ENCODE measurements around the gene RGS1. TPM values are rescaled to one million over a fixed set of nuclear protein-coding genes. Genes with fewer than 3 reads are reported as not detected.

RGS1 gene, protein sequence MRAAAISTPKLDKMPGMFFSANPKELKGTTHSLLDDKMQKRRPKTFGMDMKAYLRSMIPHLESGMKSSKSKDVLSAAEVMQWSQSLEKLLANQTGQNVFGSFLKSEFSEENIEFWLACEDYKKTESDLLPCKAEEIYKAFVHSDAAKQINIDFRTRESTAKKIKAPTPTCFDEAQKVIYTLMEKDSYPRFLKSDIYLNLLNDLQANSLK
- total RNA-seq (ENCODE audit: unreplicated experiment) = not detected
- long read RNA-seq = 0 reads

DNA sequence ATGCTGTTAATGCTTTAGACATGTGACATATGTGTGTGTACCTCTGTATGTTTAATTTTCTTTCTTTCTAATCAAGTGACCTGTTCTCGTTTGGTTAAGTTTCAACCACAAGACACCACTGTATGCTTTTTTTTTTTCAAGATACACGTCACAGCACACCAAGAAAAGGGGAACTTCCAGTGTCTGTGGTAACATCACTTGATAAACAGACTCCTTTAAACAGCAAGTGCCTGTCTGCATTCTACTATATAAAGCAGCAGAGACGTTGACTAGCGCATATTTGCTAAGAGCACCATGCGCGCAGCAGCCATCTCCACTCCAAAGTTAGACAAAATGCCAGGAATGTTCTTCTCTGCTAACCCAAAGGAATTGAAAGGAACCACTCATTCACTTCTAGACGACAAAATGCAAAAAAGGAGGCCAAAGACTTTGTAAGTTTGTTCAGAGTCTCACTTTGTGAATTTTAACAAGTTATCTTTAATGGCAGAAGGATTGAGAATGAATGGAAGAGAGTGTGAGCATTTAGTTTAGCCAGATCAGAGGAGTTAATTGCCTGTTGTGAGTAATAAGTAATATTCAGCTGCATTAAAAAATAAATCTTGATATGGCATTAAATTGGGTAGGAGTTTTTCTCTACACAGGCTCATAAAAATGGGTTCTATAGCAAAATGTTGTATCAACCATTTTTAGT is at the start of gene RGS1:
Gene RGS1 (plus strand): TSS at position 275 of the 691 bp plus-strand sequence. CDS start 20 bp downstream, at position 295.
- no peak for DNase-seq
- Mint-ChIP-seq H3K27me3 (ENCODE audit: unreplicated experiment) (no peaks in the 10 kb centered on the region), H3K36me3 (ENCODE audit: unreplicated experiment) (peaks cover under 1% of the 10 kb centered on the region), H3K4me1 (ENCODE audit: low read depth, unreplicated experiment) (peaks cover 4% of the 10 kb centered on the region), H3K4me3 (ENCODE audit: unreplicated experiment) (no peak within 1 kb of the TSS), H3K27ac (ENCODE audit: unreplicated experiment) (no peak within 1 kb of the TSS), H3K9me3 (ENCODE audit: unreplicated experiment) (peaks cover 1% of the 10 kb centered on the region)
- TF ChIP-seq, protein P1, sequence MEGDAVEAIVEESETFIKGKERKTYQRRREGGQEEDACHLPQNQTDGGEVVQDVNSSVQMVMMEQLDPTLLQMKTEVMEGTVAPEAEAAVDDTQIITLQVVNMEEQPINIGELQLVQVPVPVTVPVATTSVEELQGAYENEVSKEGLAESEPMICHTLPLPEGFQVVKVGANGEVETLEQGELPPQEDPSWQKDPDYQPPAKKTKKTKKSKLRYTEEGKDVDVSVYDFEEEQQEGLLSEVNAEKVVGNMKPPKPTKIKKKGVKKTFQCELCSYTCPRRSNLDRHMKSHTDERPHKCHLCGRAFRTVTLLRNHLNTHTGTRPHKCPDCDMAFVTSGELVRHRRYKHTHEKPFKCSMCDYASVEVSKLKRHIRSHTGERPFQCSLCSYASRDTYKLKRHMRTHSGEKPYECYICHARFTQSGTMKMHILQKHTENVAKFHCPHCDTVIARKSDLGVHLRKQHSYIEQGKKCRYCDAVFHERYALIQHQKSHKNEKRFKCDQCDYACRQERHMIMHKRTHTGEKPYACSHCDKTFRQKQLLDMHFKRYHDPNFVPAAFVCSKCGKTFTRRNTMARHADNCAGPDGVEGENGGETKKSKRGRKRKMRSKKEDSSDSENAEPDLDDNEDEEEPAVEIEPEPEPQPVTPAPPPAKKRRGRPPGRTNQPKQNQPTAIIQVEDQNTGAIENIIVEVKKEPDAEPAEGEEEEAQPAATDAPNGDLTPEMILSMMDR (IDR thresholded peaks at IDR 0.05; ENCODE audit: partially characterized antibody, unreplicated experiment) = no peak

DNA sequence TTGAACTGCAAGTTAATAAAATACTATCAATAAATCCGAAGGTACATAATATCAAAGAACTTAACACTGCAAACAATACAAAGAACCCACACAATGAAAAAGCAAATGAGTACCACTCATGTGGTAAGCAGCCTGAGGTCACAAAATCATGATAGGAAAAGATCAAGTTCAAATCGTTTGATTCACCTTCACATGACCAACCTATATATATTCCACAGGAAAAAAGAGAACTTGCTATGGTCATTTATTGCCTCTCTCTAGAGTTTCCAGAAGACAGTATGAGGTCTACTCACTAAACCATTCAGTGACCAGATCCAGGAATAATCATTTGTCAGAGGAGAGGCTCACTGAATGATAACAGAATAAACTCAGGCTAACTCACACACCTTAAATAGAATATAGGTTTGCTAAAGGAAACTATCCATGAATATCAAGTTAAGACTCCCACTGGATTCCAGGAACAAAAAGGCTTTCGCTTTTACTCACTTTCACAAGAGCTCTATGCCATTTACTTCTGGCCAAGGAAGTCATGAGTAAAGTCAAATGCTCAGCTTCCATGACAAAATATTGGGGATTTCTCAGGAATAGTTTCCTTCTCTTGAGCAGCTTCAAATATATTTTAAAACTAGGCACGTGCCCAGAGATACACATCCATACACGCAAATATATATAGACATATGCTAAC is 48.3 kb upstream of the RGS1 start:
- Mint-ChIP-seq H3K36me3 (ENCODE audit: unreplicated experiment) (no peaks in the 10 kb centered on the region), H3K27ac (ENCODE audit: unreplicated experiment) (no peak overlapping the region), H3K4me1 (ENCODE audit: low read depth, unreplicated experiment) (no peaks in the 10 kb centered on the region), H3K27me3 (ENCODE audit: unreplicated experiment) (peaks cover 2% of the 10 kb centered on the region), H3K4me3 (ENCODE audit: unreplicated experiment) (no peak overlapping the region), H3K9me3 (ENCODE audit: unreplicated experiment) (no peaks in the 10 kb centered on the region)
- DNase-seq = no peak
- TF ChIP-seq, protein P1 (IDR thresholded peaks at IDR 0.05; ENCODE audit: partially characterized antibody, unreplicated experiment) = no peak

GRCh38 chr1:192527950-192528349 is 47.6 kb upstream of the RGS1 start:
- no peak for DNase-seq
- Mint-ChIP-seq H3K4me1 (ENCODE audit: low read depth, unreplicated experiment) (no peaks in the 10 kb centered on the region), H3K27me3 (ENCODE audit: unreplicated experiment) (peaks cover 2% of the 10 kb centered on the region), H3K36me3 (ENCODE audit: unreplicated experiment) (no peaks in the 10 kb centered on the region), H3K27ac (ENCODE audit: unreplicated experiment) (no peak overlapping the region), H3K4me3 (ENCODE audit: unreplicated experiment) (no peak overlapping the region), H3K9me3 (ENCODE audit: unreplicated experiment) (no peaks in the 10 kb centered on the region)
- TF ChIP-seq, protein P1 (IDR thresholded peaks at IDR 0.05; ENCODE audit: partially characterized antibody, unreplicated experiment) = no peak

- H3K9me3 Mint-ChIP-seq (ENCODE audit: unreplicated experiment) = no peaks in the 10 kb centered on the region
- no peaks in the 10 kb centered on the region for H3K36me3 Mint-ChIP-seq (ENCODE audit: unreplicated experiment)
- DNase-seq = no peak
- H3K27me3 Mint-ChIP-seq (ENCODE audit: unreplicated experiment) = peaks cover 2% of the 10 kb centered on the region
- H3K27ac Mint-ChIP-seq (ENCODE audit: unreplicated experiment) = no peak overlapping the region
- no peak overlapping the region for H3K4me3 Mint-ChIP-seq (ENCODE audit: unreplicated experiment)
- TF ChIP-seq, protein P1 (IDR thresholded peaks at IDR 0.05; ENCODE audit: partially characterized antibody, unreplicated experiment) = no peak
- H3K4me1 Mint-ChIP-seq (ENCODE audit: low read depth, unreplicated experiment) = no peaks in the 10 kb centered on the region
These were observed 46.4 kb upstream of the RGS1 start for GRCh38 chr1:192529031-192529755.

Data from glutamatergic neuron (in vitro differentiated cells).